Inflammatory macrophage (primary cell): ENCODE measurements around the gene FAM3A.
"Not testable (repeated sequence)": the region's sequence is repeated elsewhere in the genome, so short reads cannot be mapped to it uniquely, and the experiment has no call there.

Source experiments
- DNase-seq, 2 donors: peaks; one replicate each; pipeline ENCODE4 v3.0.0-alpha.2; 2020 to 2022

Gene FAM3A

DNA sequence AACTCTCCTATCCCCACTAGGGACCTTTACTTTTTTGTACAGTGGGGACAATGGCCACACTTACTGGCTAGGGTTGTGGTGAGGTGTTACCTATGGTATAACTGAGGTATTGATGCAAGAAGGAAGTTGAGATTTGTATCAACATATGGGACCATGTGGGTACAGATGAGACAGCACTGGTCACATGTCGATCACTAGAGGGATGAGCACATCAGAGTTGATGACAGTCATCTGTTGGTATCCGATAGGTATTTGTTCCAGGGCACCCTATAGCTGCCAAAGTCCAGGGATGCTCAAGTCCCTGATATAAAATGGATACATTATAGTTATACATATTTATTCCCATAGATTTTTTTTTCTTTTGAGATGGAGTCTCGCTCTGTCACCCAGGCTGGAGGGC is 13.0 kb downstream of the FAM3A start:
- peak in 1 of 2 donors; percentile 6 for DNase-seq

DNA sequence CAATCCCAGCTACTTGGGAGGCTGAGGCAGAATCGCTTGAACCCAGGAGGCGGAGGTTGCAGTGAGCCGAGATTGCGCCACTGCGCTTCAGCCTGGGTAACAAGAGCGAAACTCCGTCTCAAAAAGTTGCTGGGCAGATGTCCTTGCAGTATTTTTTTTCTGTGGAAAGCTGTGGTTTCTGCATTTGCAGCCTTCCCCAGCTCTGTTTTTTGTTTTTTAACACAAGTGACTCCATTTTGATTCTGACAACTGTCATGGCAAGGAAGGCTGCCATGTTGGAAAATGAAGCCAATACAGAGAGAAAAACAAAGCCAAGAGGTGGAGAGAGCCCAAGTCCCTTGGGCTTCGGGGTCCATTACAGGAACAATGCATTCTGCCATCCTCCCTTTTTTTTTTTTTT is 13.9 kb downstream of the FAM3A start:
- DNase-seq: no peak

DNA sequence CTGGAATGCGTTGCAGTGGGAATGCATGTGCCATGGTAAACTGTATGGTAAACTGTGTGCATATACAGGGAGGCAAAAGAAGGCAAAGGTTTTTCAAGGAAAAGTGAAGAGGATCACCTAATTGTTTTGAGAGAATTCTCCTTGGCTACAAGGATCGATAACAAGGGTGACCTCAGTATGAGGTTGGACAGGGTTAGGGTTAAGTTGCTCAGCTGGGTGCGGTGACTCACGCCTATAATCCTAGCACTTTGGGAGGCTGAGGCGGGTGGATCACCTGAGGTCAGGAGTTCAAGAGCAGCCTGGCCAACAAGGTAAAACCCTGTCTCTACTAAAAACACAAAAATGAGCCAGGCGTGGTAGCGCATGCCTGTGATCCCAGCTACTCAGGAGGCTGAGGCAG is 14.6 kb downstream of the FAM3A start:
- not testable (repeated sequence) for DNase-seq

DNA sequence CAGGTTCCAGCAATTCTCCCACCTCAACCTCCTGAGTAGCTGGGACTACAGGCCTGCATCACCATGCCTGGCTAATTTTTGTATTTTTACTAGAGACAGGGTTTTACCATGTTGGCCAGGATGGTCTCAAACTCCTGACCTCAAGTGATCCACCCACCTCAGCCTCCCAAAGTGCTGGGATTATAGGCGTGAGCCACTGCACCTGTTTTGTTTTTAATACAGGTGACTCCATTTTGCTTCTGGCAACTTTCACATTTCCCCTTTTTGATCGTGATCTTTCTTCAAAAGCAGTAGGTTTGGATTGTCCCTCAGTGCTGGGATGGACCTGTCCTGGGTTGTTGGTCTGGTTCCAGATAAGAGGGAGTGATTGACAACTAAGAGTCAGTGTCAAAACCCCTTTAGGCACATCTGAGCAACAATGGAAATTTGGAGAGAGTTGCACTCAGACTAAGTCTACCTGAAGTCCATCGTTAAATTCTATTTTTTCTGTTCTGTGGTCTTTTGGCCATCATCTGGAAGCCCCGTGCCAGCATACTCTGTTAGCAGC is 19.4 kb downstream of the FAM3A start:
- not testable (repeated sequence) for DNase-seq

DNA sequence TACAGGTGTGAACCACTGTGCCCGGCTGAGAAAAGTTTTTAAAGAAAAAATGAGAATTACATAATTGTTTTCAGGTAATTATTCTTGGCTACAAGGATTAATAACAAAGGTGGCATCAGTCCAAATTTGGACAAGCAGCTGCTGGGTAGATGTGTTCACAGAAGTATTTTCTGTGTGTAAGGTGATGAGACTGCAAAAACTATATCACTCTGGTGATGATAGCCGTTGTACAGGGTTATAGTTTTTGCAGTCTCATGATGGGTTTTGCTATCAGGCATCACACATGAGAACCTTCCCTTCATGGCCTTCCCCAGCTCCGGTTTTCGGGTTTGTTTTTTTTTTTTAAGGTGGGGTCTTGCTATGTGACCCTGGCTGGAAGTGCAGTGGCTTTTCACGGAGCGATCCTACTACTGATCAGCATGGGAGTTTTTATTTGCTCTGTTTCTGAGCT is 20.5 kb downstream of the FAM3A start:
- DNase-seq: no peak

DNA sequence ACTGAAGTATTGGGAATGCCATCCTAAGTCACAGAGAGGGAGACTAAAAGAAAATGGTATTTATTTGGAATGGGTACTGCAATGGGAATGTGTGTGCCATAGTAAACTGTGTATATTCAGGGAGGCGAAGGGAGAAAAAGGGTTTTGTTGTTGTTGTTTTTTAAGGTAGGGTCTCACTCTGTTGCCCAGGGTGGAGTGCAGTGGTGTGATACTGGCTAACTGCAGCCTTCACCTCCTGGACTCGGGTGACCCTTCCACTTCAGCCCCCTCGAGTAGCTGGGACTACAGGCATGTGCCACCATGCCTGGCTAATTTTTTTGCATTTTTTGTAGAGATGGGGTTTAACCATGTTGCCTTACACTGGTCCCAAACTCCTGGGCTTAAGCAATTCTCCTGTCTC is 21.3 kb downstream of the FAM3A start:
- DNase-seq: no peak

DNA sequence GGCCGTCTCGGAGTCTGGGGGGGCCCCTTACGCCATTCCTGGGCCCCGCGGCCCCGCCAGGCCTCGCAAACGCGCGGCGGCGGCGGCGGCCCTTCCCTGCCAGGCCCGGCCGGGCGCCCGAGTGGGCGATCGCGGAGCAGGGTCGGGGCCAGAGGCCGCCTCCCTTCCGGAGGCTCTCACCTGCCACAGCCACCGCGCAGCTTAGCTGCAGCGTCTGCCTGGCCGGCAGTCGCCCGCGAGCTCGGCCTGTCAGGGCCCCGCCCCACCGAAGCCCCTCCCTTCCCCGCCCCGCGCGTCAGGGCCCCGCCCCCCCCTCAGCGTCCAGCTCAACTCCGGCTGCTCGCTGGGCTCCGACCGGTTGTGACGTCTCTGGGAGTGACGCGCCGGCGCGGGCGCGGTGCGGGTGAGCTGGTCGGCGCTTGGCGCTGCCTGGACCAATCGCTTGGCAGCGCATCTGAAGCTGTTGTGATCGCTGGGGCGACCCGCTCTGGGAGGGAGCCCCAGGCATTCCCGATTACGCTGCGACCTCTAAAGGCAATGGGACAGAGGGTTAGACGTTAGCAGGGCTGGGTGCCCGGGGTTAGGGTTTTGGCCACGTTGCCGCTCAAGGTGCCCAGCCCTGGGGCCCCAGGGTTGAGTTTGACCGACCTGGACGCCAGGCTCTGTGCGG is 25.5 kb downstream of the FAM3A start, which contains the start of gene SLC10A3:
Gene SLC10A3, minus strand, starts transcription at position 216 of the 670 bp plus-strand sequence. CDS start 1,689 bp downstream, outside the sequence.
- DNase-seq: peak; percentile 91 to 94

DNA sequence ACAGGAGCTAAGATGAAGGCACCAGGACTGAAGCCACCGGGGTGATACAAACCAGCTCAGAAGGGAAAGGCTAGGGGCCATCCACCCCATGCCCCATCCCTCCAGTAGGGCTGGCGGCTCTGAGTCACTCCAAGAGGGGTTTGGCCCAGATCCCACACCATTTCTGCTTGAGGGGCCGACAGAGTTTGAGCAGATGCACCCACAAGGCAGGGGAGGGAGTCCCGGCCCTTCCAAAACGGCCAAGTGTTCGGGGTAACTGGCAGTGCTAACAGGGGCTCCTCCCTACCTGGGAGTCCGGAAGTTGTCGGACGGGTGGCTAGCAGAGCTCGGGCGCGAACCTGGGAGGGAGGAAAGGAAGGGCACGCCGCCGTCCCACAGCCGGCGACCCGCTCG is 26.0 kb downstream of the FAM3A start:
- no peak for DNase-seq

DNA sequence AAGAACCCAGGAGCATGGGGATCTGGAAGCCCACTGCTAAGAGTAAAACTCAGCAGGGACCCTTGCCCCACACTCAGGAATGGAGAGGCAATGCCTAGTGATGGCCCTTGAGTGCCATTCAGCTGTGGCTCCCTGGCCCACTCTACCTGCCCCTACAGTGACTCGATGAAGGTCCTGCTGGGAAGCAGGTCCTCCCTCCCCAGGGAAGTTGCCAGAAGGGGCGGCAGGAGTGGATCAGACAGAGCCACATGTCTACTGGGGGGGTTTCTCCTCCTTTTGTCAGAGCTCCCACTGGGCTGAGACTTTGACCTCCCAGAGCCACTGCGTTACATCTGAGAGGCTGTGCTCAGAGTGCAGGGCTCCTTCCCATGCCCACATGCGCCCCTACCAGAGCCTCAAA is 26.9 kb downstream of the FAM3A start:
- no peak for DNase-seq

DNA sequence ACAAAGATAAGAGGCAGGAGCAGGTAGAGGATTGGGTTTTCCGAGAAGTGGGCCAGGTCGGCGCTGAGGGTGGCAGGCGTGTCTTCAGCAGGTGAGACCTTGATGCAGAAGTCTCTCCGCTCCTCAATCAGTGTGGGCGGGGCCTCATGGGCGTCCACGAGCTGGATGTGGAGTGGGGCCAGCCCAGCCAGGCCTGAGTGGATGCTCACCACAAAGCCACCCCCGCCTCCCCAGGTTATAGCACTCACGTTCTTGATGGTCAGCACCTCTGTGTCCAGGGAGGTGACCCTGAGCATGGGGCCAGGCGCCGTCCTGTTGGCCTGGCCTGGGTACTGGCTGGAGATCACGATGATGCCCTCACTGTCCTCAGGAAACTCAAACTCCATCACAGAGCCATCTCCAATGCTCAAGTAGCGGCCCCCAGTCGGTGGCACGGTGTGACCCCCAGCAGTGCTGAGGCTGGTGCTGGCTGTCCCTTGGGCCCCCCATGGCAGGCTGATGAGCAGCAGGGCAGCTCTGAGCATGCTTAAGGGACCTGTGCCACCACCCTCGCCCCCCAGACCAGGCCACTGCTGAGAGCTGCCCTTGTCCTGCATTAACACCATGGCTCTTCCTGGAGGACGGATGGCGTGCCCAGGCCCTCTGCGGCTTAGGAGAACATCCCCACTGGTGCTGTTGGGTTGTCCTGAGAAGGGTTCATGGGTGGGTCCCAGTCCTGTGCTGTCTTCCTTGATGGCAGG is 27.5 kb downstream of the FAM3A start:
- DNase-seq: no peak

DNA sequence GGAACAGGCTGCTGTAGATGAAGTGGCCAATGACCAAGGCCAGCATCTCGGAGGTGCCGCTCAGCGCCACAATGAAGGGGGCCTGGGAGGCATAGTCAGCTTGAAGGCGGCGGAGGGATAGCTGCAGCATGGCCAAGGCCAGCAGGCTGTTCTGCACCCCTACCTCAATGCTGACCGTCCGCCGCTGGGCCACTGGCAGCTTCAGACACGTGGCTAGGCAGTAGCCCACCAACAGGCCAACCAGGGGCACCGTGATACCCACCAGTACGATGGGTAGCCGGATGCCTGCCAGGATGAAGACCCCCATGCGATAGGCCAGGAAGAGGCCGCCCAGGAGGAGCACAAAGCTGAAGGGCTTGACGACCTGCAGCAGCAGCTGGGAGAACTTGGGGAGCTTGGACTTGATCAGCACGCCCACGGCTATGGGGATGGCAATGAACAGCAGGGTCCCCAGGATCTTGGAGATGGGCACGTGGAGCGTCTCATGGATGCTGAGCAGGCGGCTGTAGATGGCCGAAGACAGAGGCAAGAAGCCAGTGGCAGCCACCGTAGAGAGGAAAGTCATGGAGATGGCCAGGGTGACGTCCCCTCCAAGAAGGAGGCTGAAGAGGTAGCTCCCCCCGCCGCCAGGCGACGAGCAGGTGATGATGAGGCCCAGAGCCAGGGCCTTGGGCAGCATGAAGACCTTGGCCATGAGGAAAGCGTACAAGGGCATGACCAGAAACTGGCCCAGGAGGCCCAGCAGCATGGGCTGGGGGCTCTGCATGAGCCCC is 28.3 kb downstream of the FAM3A start:
- DNase-seq: no peak

DNA sequence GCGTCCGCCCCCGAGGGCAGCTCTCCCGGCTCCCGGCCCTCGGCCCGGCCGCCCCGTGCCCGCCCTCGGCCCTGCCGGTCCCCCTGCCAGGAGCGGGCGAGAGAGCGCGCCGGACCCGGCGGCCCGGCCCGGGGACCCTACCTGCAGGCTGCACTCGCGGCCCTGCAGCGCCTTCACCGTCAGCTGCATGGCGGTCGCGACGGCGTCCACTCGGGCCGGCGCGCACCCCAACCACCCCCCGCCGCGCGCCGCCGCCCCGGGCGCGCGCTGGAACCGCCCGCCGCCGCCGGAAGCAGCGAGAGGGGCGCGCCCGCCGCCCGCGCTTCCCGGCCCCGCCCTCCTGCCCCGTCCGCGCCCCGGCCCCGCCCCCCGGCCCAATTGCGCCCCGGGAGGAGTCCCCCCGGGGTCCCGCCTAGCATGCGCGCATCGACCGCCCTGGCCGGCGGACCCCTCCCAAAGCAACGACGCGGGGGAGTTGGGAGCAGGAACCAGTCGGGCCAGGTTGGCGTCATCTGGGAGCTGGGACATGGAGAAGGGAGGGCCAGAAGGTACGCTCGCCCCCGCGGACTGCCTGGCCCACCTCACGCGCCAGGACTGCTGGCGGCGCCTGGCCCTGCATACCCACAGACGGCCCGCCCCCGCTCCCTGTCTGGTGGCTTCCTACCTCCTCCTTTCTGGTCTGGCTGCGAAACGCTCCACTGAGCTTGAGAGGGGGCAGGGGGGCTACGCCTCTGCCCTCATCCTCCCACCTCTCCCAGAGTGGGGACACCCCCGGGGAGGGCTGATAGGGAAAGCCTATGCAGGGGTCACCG is 29.4 kb downstream of the FAM3A start, which contains the start of gene UBL4A:
Gene UBL4A, minus strand, starts transcription at position 220 of the 812 bp plus-strand sequence. Its CDS starts 31 bp downstream, at position 189.
- peak; percentile 16 to 64 for DNase-seq

DNA sequence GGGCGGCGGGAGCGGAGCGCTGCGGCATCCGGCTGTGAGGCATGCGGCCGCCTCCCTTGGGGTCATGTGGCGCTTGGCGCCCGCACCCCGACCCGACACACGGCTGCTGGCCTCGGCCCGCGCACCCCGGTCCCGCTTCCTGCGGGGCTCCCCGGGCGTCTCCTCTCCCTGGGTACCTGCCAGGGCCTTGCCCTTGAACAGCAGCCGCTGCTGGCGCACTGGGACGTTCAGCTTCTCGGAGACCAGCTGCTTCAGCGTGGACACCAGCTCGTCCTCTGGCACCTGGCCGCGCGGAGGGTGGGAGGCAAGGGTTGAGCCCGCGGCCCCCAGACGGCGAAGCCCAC is 30.0 kb downstream of the FAM3A start:
- DNase-seq: peak in 1 of 2 donors; percentile 17

DNA sequence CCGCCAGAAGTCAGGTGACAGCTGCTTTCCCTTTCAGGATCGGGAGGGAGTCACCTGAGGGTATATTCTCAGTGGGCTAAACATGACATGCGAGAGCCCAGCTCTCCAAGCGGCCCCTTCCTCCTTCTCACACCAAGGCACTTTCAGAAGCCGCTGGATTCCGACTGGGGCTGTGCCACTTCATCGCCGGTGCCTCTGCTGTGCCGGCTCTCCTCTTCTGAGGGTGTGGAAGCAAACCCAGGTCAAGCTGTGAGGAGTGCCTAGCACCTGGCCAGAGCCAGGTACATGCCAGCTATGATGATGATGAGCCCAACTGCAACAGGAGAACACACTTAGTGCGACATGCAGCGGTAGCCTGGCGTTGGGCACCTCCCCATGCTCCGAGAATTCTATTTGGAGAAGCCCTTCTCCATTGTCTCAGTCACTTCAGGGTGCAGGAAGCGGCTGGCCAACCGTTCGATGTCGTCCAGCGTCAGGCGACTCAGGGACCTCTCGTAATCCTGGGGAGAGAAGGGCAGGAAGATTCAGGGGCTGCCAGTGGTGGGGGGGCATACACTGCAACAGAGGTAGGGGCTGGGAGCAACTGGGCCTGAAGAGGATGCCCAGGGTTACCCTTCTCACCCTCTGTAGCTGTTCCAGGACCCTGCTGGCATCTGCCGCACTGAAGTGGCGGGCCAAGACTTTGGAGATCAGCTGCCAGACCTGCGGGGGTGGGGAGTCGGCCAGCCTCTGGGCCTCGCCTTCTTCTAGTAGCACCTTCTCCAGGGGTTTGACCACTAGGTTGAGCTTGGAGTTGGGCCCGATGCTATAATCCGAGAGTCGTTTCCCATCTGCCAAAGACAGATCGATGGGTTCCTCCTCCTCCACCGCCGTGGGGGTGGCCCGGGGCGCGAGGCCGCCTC is 30.6 kb downstream of the FAM3A start:
- DNase-seq: no peak

DNA sequence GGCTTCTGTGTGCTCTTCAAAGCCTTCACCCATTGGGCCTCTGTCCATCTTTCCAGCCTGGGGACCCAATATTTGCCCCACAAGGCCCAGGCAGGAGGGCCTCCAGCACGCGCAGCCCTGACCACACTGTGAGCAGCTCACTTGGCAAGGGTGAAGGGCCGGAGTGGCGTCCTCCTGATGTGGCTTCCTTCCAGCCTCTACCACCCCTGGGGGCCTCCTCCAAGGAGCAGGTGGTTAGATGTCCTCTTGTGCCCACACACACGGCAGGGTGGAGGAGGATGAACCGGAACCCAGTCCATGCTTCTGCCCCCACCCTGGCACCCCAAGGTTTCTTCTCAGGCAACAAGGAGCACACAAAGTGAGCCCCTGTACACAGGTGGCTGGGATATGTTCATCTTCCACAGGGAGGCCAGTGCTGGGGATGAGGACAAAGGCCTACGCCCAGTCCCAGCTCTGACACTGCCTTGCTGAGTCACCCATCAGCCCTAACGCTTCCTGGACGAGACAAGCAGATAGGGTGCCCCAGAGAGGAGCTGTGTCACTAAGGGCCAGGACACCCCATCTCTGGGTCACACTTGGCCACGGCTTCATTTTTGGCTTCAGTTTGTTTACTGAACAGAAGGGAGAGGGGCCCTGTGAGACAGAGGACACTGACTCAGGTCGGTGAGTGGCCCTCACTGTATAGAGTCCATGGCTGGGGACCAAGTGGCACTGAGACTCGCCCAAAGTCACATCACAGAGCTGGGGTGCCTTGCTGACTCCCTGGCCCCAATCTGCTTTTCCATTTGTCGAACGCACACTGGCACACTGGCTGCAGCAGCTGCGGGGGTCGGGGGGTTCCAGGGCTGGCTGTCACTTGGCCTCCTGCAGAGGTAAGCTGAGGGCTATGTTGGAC is 31.5 kb downstream of the FAM3A start:
- DNase-seq: peak in 1 of 2 donors; percentile 47

DNA sequence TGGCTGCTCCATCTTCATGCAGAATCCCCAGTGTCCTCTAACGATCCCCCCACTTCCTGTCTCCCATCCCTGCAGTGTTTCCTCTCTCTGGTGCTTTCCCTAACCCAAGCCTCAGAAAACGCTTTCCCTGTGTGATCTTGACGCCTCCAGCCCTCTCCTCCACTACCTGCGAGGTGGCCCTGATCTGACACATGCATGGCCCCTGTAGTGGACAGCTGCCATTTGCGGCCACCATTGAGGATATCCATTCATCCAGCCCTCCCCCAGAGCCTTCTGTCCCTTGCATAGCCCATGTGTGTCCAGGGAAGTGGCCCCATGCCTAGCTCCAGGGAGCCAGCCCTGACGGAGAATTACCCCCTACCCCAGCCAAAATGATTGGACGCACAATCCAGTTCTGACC is 32.7 kb downstream of the FAM3A start:
- no peak for DNase-seq

DNA sequence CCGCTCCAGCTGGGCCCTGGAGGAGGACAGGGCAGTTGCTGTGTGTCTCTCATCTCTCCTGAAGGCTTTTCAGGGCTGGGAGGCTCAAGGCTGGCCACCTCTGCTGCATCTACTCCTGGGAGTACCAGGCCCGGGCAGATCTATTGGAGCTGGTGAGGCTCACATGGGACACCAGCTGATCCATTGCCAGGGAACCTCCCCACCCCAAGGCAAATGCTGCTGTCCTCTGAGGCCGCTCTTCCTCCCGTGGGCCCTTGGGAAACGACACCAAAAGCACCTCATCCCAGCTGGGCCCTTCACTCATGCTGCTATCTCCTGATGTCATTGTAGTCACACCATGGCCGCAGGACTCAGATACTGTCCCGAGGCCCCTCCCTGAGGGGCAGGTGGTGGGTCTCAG is 33.2 kb downstream of the FAM3A start:
- DNase-seq: no peak

DNA sequence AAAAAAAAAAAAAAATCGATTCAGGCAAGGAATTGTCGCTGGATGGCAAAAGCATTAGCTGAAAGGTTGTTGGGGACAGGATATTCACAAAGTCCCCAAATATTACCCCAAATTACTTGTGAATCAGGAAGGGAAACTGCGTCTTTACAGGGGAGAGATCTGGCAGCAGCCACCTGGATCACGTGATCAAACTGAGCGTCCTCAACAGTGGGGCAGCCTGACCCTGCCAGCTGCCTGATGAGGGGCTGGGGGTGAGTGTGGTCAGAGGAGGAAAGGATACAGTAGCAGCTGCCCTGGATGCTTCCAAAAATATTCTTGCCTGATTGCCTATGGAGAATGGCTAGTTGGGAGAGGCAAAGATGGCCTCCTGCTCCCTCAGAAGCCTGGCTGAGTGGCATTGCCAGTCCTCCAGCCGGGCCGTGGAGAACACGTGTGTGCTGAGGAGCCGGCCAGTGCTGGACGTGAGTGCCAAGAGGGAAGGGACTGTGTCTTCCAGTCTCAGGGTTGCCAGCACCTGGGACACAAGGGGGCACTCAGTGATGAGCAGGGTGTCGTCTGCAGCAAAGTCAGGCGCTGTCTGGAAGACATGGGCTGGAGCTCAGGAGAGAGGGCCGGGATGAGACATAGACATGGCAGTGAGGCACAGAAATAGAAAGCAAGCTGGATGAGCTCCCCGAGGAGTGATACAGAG is 34.0 kb downstream of the FAM3A start:
- DNase-seq: no peak

DNA sequence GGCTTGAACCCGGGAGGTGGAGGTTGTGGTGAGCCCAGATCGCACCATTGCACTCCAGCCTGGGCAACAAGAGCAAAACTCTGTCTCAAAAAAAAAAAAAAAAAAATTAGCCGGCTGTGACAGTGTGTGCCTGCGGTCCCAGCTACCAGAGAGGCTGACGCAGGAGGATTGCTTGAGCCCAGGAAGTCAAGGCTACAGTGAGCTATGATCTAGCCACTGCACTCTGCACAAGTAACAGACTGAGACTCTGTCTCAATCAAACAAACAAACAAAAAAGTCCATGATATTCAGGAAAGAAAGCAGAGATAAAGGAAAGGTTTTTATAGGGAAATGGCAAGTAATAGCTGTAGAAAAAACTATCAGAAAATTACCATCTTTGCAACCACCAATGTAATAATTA is 34.8 kb downstream of the FAM3A start:
- no peak for DNase-seq
